Calu3 (cell line): ENCODE measurements around the gene DCTD. TPM values are rescaled to one million over a fixed set of nuclear protein-coding genes. Genes with fewer than 3 reads are reported as not detected.

Experiments used
- BruUV-seq: library from RNA; stranded (reverse); fragments of 400-500 nt; replicated peaks from 2 replicates; lab custom pipeline; 2021; lab: Mats Ljungman, UMichigan
- CTCF ChIA-PET: fragments of 300-600 bp; sonication (Branson Sonifier 250); formaldehyde crosslinking; loops from one replicate; lab custom pipeline; 2022; ENCODE audit warnings: antibody characterized with exemption; lab: Charles Lee
- DNase-seq: peaks from one replicate; pipeline ENCODE4 v3.0.0; 2022
- H3K27ac Mint-ChIP-seq: one replicate; pipeline ENCODE4 v1.8.0; 2022; ENCODE audit warnings: mixed read lengths; ENCODE audit not compliant: unreplicated experiment
- H3K27me3 Mint-ChIP-seq: one replicate; pipeline ENCODE4 v1.8.0; 2022; ENCODE audit warnings: mixed read lengths; ENCODE audit not compliant: unreplicated experiment
- H3K36me3 Mint-ChIP-seq: one replicate; pipeline ENCODE4 v1.8.0; 2022; ENCODE audit warnings: mild to moderate bottlenecking, moderate library complexity, mixed read lengths; ENCODE audit not compliant: insufficient read depth, unreplicated experiment
- H3K4me1 Mint-ChIP-seq: one replicate; pipeline ENCODE4 v1.8.0; 2022; ENCODE audit warnings: mild to moderate bottlenecking, low read depth, mixed read lengths; ENCODE audit not compliant: unreplicated experiment
- H3K4me3 Mint-ChIP-seq: one replicate; pipeline ENCODE4 v1.8.0; 2022; ENCODE audit warnings: mild to moderate bottlenecking, low read depth, moderate library complexity, mixed read lengths; ENCODE audit not compliant: unreplicated experiment
- H3K9me3 Mint-ChIP-seq: one replicate; pipeline ENCODE4 v1.8.0; 2022; ENCODE audit warnings: low read depth, mixed read lengths; ENCODE audit not compliant: unreplicated experiment
- intact Hi-C: fragments of 100-400 bp; cut with micrococcal nuclease; formaldehyde crosslinking; loops from one replicate; pipeline ENCODE4 v1.10.0; 2022; ENCODE audit not compliant: unreplicated experiment
- total RNA-seq: library from RNA; stranded (reverse); gene quantifications from 2 replicates; pipeline ENCODE4 v1.2.3, GENCODE V29; 2022
- TF ChIP-seq, protein P1 (sequence below): fragments of 200-600 bp; IDR thresholded peaks from one replicate; pipeline ENCODE4 v1.8.0; 2022; ENCODE audit warnings: antibody characterized with exemption; ENCODE audit not compliant: unreplicated experiment

The DCTD gene
- total RNA-seq, 1 experiment from 2014 or later = 65.3 TPM

DNA sequence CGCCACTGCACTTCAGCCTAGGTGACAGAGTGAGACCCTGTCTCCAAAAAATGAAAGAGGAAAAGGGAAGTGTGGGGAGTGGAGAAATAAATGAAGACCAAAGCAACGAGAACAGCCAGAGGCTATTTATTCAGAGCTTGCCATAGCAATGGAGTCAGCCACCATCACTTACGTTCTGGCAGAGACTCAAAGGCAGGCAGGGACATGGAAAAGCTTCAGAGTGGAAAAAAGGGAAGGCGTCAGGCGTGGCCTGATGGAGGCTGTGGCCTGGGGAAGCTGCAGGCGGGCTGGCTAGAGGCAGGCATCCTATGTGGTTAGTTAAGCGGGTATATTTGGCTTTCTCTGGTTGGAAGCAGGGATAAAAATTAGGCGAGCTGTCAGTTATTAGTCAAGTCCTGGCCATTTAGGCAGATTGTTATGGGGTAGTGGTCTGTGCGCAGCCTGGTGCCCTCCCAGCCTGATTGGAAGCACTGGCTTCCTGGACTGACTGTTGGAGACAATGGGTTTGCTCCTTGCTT, 73.3 kb downstream of the DCTD start:
- DNase-seq = no peak
- no TSS peak for BruUV-seq
- Mint-ChIP-seq H3K27ac (no peak overlapping the region), H3K36me3 (peaks cover 5% of the 10 kb centered on the region), H3K9me3 (no peaks in the 10 kb centered on the region), H3K4me3 (no peak overlapping the region), H3K4me1 (no peaks in the 10 kb centered on the region), H3K27me3 (peaks cover 47% of the 10 kb centered on the region)
- TF ChIP-seq, protein P1, sequence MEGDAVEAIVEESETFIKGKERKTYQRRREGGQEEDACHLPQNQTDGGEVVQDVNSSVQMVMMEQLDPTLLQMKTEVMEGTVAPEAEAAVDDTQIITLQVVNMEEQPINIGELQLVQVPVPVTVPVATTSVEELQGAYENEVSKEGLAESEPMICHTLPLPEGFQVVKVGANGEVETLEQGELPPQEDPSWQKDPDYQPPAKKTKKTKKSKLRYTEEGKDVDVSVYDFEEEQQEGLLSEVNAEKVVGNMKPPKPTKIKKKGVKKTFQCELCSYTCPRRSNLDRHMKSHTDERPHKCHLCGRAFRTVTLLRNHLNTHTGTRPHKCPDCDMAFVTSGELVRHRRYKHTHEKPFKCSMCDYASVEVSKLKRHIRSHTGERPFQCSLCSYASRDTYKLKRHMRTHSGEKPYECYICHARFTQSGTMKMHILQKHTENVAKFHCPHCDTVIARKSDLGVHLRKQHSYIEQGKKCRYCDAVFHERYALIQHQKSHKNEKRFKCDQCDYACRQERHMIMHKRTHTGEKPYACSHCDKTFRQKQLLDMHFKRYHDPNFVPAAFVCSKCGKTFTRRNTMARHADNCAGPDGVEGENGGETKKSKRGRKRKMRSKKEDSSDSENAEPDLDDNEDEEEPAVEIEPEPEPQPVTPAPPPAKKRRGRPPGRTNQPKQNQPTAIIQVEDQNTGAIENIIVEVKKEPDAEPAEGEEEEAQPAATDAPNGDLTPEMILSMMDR = no peak
- intact Hi-C loops = no loop called here
- CTCF ChIA-PET = no interaction called here

DNA sequence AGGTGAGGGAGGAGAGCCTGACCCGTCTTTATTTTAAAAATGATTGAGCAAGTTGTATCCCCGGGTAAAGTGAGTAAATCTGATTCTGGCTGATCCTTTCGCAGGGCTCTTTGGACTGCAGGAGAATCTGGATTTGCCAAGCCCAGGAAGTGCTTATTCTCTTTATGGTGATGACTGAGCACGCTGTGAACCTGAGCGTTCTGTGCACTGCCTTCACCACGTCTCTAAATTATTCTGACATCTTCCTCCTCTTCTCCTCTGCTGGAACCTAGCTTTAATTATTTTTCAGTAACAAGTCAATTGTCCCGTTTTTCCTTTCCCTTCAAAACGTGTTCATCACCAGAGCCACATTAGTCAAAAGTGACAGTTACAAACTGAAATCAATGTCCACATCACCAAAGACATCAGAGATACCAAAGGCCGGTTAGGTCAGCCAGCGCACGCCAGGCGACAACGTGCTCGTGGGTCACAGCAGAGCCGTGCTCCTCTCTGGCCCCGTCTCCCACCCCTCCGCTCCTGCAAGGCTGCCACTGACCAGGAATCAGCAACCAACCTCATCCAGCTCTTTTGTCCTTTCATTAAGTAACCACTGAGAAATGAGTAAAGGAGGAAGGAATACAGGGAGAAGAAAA, 74.3 kb downstream of the DCTD start:
- Mint-ChIP-seq H3K9me3 (no peaks in the 10 kb centered on the region), H3K36me3 (peaks cover 5% of the 10 kb centered on the region)
- no TSS peak for BruUV-seq

DNA sequence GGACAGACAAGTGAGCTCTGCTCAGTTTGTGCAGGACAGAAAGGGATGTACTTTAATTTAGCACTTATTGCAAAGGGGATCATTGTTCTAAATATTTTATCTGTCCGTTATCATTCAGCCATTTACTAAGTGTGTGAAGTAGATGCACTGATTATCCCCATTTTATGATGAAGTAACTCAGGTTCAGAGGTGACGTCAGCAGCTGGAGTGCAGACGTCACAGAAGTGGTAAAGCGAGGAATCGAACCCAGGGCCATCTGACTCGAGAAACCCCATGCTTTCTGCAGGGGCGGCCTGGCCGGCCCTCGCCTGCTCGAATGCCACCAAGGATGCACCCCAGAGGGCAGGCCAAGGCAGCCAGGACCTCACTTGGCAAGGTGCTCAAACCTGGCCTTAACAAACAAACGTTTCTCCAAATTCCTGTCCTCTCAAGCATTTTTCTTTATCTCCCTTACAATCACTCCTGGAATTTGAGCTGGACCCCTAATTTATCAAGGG, 75.0 kb downstream of the DCTD start:
- BruUV-seq = no TSS peak
- Mint-ChIP-seq H3K36me3 (peaks cover 5% of the 10 kb centered on the region), H3K27me3 (peaks cover 54% of the 10 kb centered on the region), H3K4me1 (no peaks in the 10 kb centered on the region), H3K27ac (no peak overlapping the region), H3K9me3 (no peaks in the 10 kb centered on the region), H3K4me3 (no peak overlapping the region)
- DNase-seq = no peak
- TF ChIP-seq, protein P1 = no peak
- intact Hi-C loops = no loop called here
- CTCF ChIA-PET = no interaction called here

More for the DNA sequence above, 74.3 kb downstream of the DCTD start:
- H3K4me3 Mint-ChIP-seq = no peak overlapping the region
- H3K27me3 Mint-ChIP-seq = peaks cover 51% of the 10 kb centered on the region
- intact Hi-C loops = no loop called here
- CTCF ChIA-PET = no interaction called here
- H3K27ac Mint-ChIP-seq = no peak overlapping the region
- no peak for DNase-seq
- TF ChIP-seq, protein P1 = no peak
- no peaks in the 10 kb centered on the region for H3K4me1 Mint-ChIP-seq

DNA sequence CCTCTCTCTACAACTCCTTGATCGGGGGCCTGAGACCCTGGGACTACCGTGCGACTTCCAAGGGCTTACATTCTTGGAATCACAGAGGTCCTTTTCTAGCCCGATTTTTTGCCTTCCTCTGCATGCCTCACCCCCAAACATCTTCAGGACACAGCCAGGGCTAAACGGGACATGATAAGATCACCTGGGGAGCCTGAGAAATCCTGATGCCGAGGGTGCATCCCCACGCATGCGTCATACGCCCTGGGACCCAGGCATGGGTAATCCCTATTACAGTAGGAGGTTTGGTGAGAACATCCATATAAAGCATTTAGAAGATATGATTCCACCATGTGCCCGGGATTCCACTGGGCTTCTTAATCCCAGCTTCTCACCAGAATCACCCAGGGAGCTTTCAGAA, 77.1 kb downstream of the DCTD start:
- CTCF ChIA-PET = no interaction called here
- Mint-ChIP-seq H3K4me1 (no peaks in the 10 kb centered on the region), H3K9me3 (no peaks in the 10 kb centered on the region), H3K36me3 (peaks cover 5% of the 10 kb centered on the region), H3K27ac (no peak overlapping the region), H3K27me3 (peaks cover 58% of the 10 kb centered on the region), H3K4me3 (no peak overlapping the region)
- no TSS peak for BruUV-seq
- TF ChIP-seq, protein P1 = no peak
- no peak for DNase-seq
- intact Hi-C loops = no loop called here

Other genes starting within 250 kb of the DCTD start
- 38.7 and 39.0 TPM in 2 replicates for gene WWC2, start 181.9 kb upstream of the DCTD start, total RNA-seq